Progenitor cell of endocrine pancreas (in vitro differentiated cells): Measurements from ENCODE around the gene CSF1R. TPM values are rescaled to one million over a fixed set of nuclear protein-coding genes. Genes with fewer than 3 reads are reported as not detected.

Experiments used
- DNase-seq: peaks from one replicate; pipeline ENCODE4 v3.0.0; 2021; ENCODE audit warnings: low spot score; ENCODE audit not compliant: unreplicated experiment
- H3K27ac Mint-ChIP-seq: 2 replicates; pipeline ENCODE4 v1.8.0; 2021; ENCODE audit warnings: mild to moderate bottlenecking, moderate library complexity, mixed read lengths
- H3K27me3 Mint-ChIP-seq: 2 replicates; pipeline ENCODE4 v1.8.0; 2021; ENCODE audit warnings: mixed read lengths
- H3K36me3 Mint-ChIP-seq: 2 replicates; pipeline ENCODE4 v1.8.0; 2022; ENCODE audit warnings: mixed read lengths; ENCODE audit not compliant: insufficient read depth
- H3K4me1 Mint-ChIP-seq: 2 replicates; pipeline ENCODE4 v1.8.0; 2021; ENCODE audit warnings: low read depth, mixed read lengths
- H3K4me3 Mint-ChIP-seq: 2 replicates; pipeline ENCODE4 v1.8.0; 2021; ENCODE audit warnings: low read depth, mild to moderate bottlenecking, moderate library complexity, mixed read lengths
- H3K9me3 Mint-ChIP-seq: 2 replicates; pipeline ENCODE4 v1.8.0; 2021; ENCODE audit warnings: low read depth, mixed read lengths
- CTCF ChIP-seq: fragments of 200-600 bp; sonication (generic); IDR thresholded peaks from one replicate; pipeline ENCODE4 v1.5.0; 2021; ENCODE audit warnings: antibody characterized with exemption, mild to moderate bottlenecking; ENCODE audit not compliant: unreplicated experiment
- total RNA-seq: library from RNA; stranded (reverse); gene quantifications from 2 replicates; pipeline ENCODE4 v1.2.1, GENCODE V29; 2021

CSF1R gene
- total RNA-seq, 1 donor from 2014 or later, result not detected

GRCh38 chr5:150114773-150115408 lies 28.5 kb upstream of the CSF1R start:
- Mint-ChIP-seq H3K36me3 (no peaks in the 10 kb centered on the region), H3K9me3 (no peaks in the 10 kb centered on the region), H3K4me1 (peaks cover 6% of the 10 kb centered on the region), H3K4me3 (no peak overlapping the region), H3K27me3 (peaks cover 10% of the 10 kb centered on the region), H3K27ac (no peak overlapping the region)
- no peak for DNase-seq
- TF ChIP-seq CTCF, result no peak

GRCh38 chr5:150114102-150114641 lies 27.8 kb upstream of the CSF1R start:
- peaks cover 7% of the 10 kb centered on the region for H3K4me1 Mint-ChIP-seq
- H3K9me3 Mint-ChIP-seq, result no peaks in the 10 kb centered on the region
- peaks cover 3% of the 10 kb centered on the region for H3K27me3 Mint-ChIP-seq

GRCh38 chr5:150113047-150113744 lies 26.8 kb upstream of the CSF1R start:
- Mint-ChIP-seq H3K36me3 (no peaks in the 10 kb centered on the region), H3K4me3 (no peak overlapping the region), H3K4me1 (peaks cover 7% of the 10 kb centered on the region), H3K27me3 (peaks cover 5% of the 10 kb centered on the region), H3K9me3 (no peaks in the 10 kb centered on the region), H3K27ac (no peak overlapping the region)
- no peak for TF ChIP-seq CTCF
- DNase-seq, result peak; percentile 10

More at GRCh38 chr5:150114102-150114641, 27.8 kb upstream of the CSF1R start:
- no peak overlapping the region for H3K27ac Mint-ChIP-seq
- TF ChIP-seq CTCF, result peak; percentile 15
- no peak for DNase-seq
- H3K36me3 Mint-ChIP-seq, result no peaks in the 10 kb centered on the region
- no peak overlapping the region for H3K4me3 Mint-ChIP-seq

GRCh38 chr5:150112201-150113046 lies 26.1 kb upstream of the CSF1R start:
- DNase-seq, result no peak
- H3K27ac Mint-ChIP-seq, result no peak overlapping the region
- no peaks in the 10 kb centered on the region for H3K36me3 Mint-ChIP-seq
- no peak for TF ChIP-seq CTCF
- H3K27me3 Mint-ChIP-seq, result peaks cover 10% of the 10 kb centered on the region
- no peak overlapping the region for H3K4me3 Mint-ChIP-seq
- no peaks in the 10 kb centered on the region for H3K9me3 Mint-ChIP-seq
- peaks cover 7% of the 10 kb centered on the region for H3K4me1 Mint-ChIP-seq

GRCh38 chr5:150111122-150111521 lies 24.8 kb upstream of the CSF1R start:
- H3K27ac Mint-ChIP-seq, result no peak overlapping the region
- no peak overlapping the region for H3K4me3 Mint-ChIP-seq
- DNase-seq, result peak; percentile 6
- H3K27me3 Mint-ChIP-seq, result peaks cover 10% of the 10 kb centered on the region
- H3K9me3 Mint-ChIP-seq, result no peaks in the 10 kb centered on the region
- no peak for TF ChIP-seq CTCF
- H3K4me1 Mint-ChIP-seq, result peaks cover 7% of the 10 kb centered on the region
- no peaks in the 10 kb centered on the region for H3K36me3 Mint-ChIP-seq
